Memory B cell (primary cell): ENCODE data around the gene F13A1.
"Not testable (repeated sequence)": the region's sequence is repeated elsewhere in the genome, so short reads cannot be mapped to it uniquely, and the experiment has no call there.

ENCODE experiments used
- ATAC-seq: fragments of 150-1000 bp; cut with Tn5 transposase; 2 replicates; pipeline ENCODE4 v1.10.0; 2021; ENCODE audit warnings: low read depth, mild to moderate bottlenecking, moderate library complexity
- DNase-seq, 2 donors: peaks; one replicate each; pipeline ENCODE4 v3.0.0; 2022; ENCODE audit warnings: low spot score in 2 of 2
- H3K27ac Mint-ChIP-seq: one replicate; pipeline ENCODE4 v1.8.0; 2022; ENCODE audit warnings: mild to moderate bottlenecking, moderate library complexity, mixed read lengths
- H3K27me3 Mint-ChIP-seq: one replicate; pipeline ENCODE4 v1.8.0; 2022; ENCODE audit warnings: mixed read lengths
- H3K36me3 Mint-ChIP-seq: one replicate; pipeline ENCODE4 v1.8.0; 2022; ENCODE audit warnings: mild to moderate bottlenecking, mixed read lengths
- H3K4me1 Mint-ChIP-seq: one replicate; pipeline ENCODE4 v1.8.0; 2022; ENCODE audit warnings: mixed read lengths
- H3K4me3 Mint-ChIP-seq: one replicate; pipeline ENCODE4 v1.8.0; 2022; ENCODE audit warnings: mild to moderate bottlenecking, moderate library complexity, mixed read lengths
- H3K9me3 Mint-ChIP-seq: one replicate; pipeline ENCODE4 v1.8.0; 2022; ENCODE audit warnings: mixed read lengths

Gene F13A1

GRCh38 chr6:6332811-6333244, 12.4 kb upstream of the F13A1 start:
- peaks cover 28% of the 10 kb centered on the region for H3K4me1 Mint-ChIP-seq
- H3K9me3 Mint-ChIP-seq = no peaks in the 10 kb centered on the region
- no peaks in the 10 kb centered on the region for H3K36me3 Mint-ChIP-seq
- H3K27ac Mint-ChIP-seq = no peak overlapping the region
- DNase-seq (no peak), ATAC-seq (no peak)
- H3K4me3 Mint-ChIP-seq = no peak overlapping the region
- peaks cover 2% of the 10 kb centered on the region for H3K27me3 Mint-ChIP-seq

GRCh38 chr6:6331946-6332601, 11.6 kb upstream of the F13A1 start:
- Mint-ChIP-seq H3K36me3 (no peaks in the 10 kb centered on the region), H3K4me1 (peaks cover 28% of the 10 kb centered on the region), H3K4me3 (peak overlapping the region; percentile 57), H3K27me3 (peaks cover 2% of the 10 kb centered on the region), H3K9me3 (no peaks in the 10 kb centered on the region), H3K27ac (peak overlapping the region; percentile 78)
- ATAC-seq (peak; percentile 93), DNase-seq (peak in 1 of 2 donors; percentile 13)

GRCh38 chr6:6331393-6331792, 10.9 kb upstream of the F13A1 start:
- H3K27me3 Mint-ChIP-seq = peaks cover 2% of the 10 kb centered on the region
- DNase-seq = no peak
- peak overlapping the region; percentile 78 for H3K27ac Mint-ChIP-seq
- peak overlapping the region; percentile 14 for H3K4me3 Mint-ChIP-seq
- ATAC-seq = peak; percentile 45
- peaks cover 28% of the 10 kb centered on the region for H3K4me1 Mint-ChIP-seq
- H3K9me3 Mint-ChIP-seq = no peaks in the 10 kb centered on the region
- no peaks in the 10 kb centered on the region for H3K36me3 Mint-ChIP-seq

- Mint-ChIP-seq H3K27ac (peak overlapping the region; percentile 18), H3K36me3 (no peaks in the 10 kb centered on the region), H3K4me1 (peaks cover 28% of the 10 kb centered on the region), H3K4me3 (no peak overlapping the region), H3K27me3 (peaks cover 2% of the 10 kb centered on the region), H3K9me3 (no peaks in the 10 kb centered on the region)
- ATAC-seq (no peak), DNase-seq (no peak)
Observed at GRCh38 chr6:6330407-6330806, 9.9 kb upstream of the F13A1 start.

GRCh38 chr6:6328451-6328850, 8.0 kb upstream of the F13A1 start:
- no peak overlapping the region for H3K27ac Mint-ChIP-seq
- H3K27me3 Mint-ChIP-seq = peaks cover 2% of the 10 kb centered on the region
- peaks cover 28% of the 10 kb centered on the region for H3K4me1 Mint-ChIP-seq

GRCh38 chr6:6323352-6323751, 2.9 kb upstream of the F13A1 start:
- Mint-ChIP-seq H3K36me3 (no peaks in the 10 kb centered on the region), H3K4me1 (peaks cover 8% of the 10 kb centered on the region), H3K27ac (no peak overlapping the region), H3K9me3 (no peaks in the 10 kb centered on the region), H3K27me3 (peaks cover 30% of the 10 kb centered on the region), H3K4me3 (no peak overlapping the region)
- ATAC-seq = no peak
- no peak for DNase-seq

More at GRCh38 chr6:6328451-6328850, 8.0 kb upstream of the F13A1 start:
- H3K4me3 Mint-ChIP-seq = no peak overlapping the region
- H3K9me3 Mint-ChIP-seq = no peaks in the 10 kb centered on the region
- no peak for ATAC-seq
- DNase-seq = no peak
- no peaks in the 10 kb centered on the region for H3K36me3 Mint-ChIP-seq

GRCh38 chr6:6320901-6321300, 439 bp upstream of the F13A1 start:
- DNase-seq (no peak), ATAC-seq (no peak)
- Mint-ChIP-seq H3K27ac (no peak overlapping the region), H3K27me3 (peaks cover 35% of the 10 kb centered on the region), H3K9me3 (no peaks in the 10 kb centered on the region), H3K4me1 (peaks cover 8% of the 10 kb centered on the region), H3K36me3 (no peaks in the 10 kb centered on the region), H3K4me3 (peak overlapping the region; percentile 22)

GRCh38 chr6:6317825-6318733, 2.4 kb downstream of the F13A1 start:
- Mint-ChIP-seq H3K4me1 (peaks cover 10% of the 10 kb centered on the region), H3K9me3 (no peaks in the 10 kb centered on the region), H3K27me3 (peaks cover 36% of the 10 kb centered on the region), H3K36me3 (no peaks in the 10 kb centered on the region), H3K4me3 (no peak overlapping the region), H3K27ac (no peak overlapping the region)
- no peak for ATAC-seq
- DNase-seq = no peak

GRCh38 chr6:6317386-6317785, 3.1 kb downstream of the F13A1 start:
- Mint-ChIP-seq H3K9me3 (no peaks in the 10 kb centered on the region), H3K4me3 (no peak overlapping the region), H3K27ac (no peak overlapping the region), H3K36me3 (no peaks in the 10 kb centered on the region), H3K27me3 (peaks cover 31% of the 10 kb centered on the region), H3K4me1 (peaks cover 10% of the 10 kb centered on the region)
- ATAC-seq = no peak
- no peak for DNase-seq

- DNase-seq (peak; percentile 32 to 47), ATAC-seq (no peak)
- H3K4me3 Mint-ChIP-seq = no peak overlapping the region
- H3K27me3 Mint-ChIP-seq = peaks cover 23% of the 10 kb centered on the region
- peaks cover 8% of the 10 kb centered on the region for H3K4me1 Mint-ChIP-seq
- H3K36me3 Mint-ChIP-seq = no peaks in the 10 kb centered on the region
- H3K27ac Mint-ChIP-seq = no peak overlapping the region
- H3K9me3 Mint-ChIP-seq = no peaks in the 10 kb centered on the region
Observed at GRCh38 chr6:6315660-6316059, 4.8 kb downstream of the F13A1 start.

- Mint-ChIP-seq H3K27me3 (peaks cover 21% of the 10 kb centered on the region), H3K4me1 (peaks cover 3% of the 10 kb centered on the region), H3K4me3 (no peak overlapping the region), H3K9me3 (no peaks in the 10 kb centered on the region), H3K36me3 (no peaks in the 10 kb centered on the region), H3K27ac (no peak overlapping the region)
- no peak for ATAC-seq
- DNase-seq = no peak
Observed at GRCh38 chr6:6314596-6314995, 5.9 kb downstream of the F13A1 start.

- no peak overlapping the region for H3K27ac Mint-ChIP-seq
- no peaks in the 10 kb centered on the region for H3K36me3 Mint-ChIP-seq
- no peak overlapping the region for H3K4me3 Mint-ChIP-seq
- no peak for DNase-seq
- H3K9me3 Mint-ChIP-seq = no peaks in the 10 kb centered on the region
- peaks cover 22% of the 10 kb centered on the region for H3K27me3 Mint-ChIP-seq
- H3K4me1 Mint-ChIP-seq = peaks cover 2% of the 10 kb centered on the region
- no peak for ATAC-seq
Observed at GRCh38 chr6:6312901-6313441, 7.5 kb downstream of the F13A1 start.

- no peak for DNase-seq
Observed at GRCh38 chr6:6305575-6305974, 14.9 kb downstream of the F13A1 start.

GRCh38 chr6:6300383-6300782, 20.1 kb downstream of the F13A1 start:
- H3K36me3 Mint-ChIP-seq, H3K27ac Mint-ChIP-seq, ATAC-seq, DNase-seq, H3K4me3 Mint-ChIP-seq, H3K9me3 Mint-ChIP-seq, H3K4me1 Mint-ChIP-seq: not testable (repeated sequence)
- H3K27me3 Mint-ChIP-seq = peaks cover 18% of the 10 kb centered on the region

More at GRCh38 chr6:6305575-6305974, 14.9 kb downstream of the F13A1 start:
- Mint-ChIP-seq H3K27ac (no peak overlapping the region), H3K27me3 (peaks cover 19% of the 10 kb centered on the region), H3K36me3 (no peaks in the 10 kb centered on the region), H3K4me3 (no peak overlapping the region), H3K4me1 (no peaks in the 10 kb centered on the region), H3K9me3 (no peaks in the 10 kb centered on the region)
- ATAC-seq = no peak
